ENCODE measurements around the gene TMEM221. TPM values are rescaled to one million over a fixed set of nuclear protein-coding genes. Genes with fewer than 3 reads are reported as not detected.

The TMEM221 gene
- total RNA-seq (1.0 and 1.2 TPM in 2 replicates), polyA plus RNA-seq (2.0 and 2.5 TPM in 2 replicates)

- 4% methylated on average over 49 of the region's 81 CpGs for whole genome bisulfite sequencing (ENCODE audit: low lambda C conversion rate, missing lambda C conversion rate)
- Histone ChIP-seq H3K4me2 (peak within 1 kb of the TSS; percentile 99), H3K27ac (no peak within 1 kb of the TSS), H3K4me3 (peak within 1 kb of the TSS; percentile 37), H3K36me3 (replicated peaks; ENCODE audit: insufficient read depth, low read depth) (no peaks in the 10 kb centered on the region), H4K20me1 (ENCODE audit: insufficient read depth, poor library complexity, severe bottlenecking) (no peaks in the 10 kb centered on the region), H3K4me1 (ENCODE audit: insufficient read depth) (no peaks in the 10 kb centered on the region), H3K9me3 (ENCODE audit: low read depth) (no peaks in the 10 kb centered on the region), H3K79me2 (no peaks in the 10 kb centered on the region), H2AFZ (peak within 1 kb of the TSS; percentile 80), H3K27me3 (no peaks in the 10 kb centered on the region), H3K9me2 (replicated peaks; ENCODE audit: insufficient read depth) (no peaks in the 10 kb centered on the region)
- TF ChIP-seq EZH2 (IDR thresholded peaks at IDR 0.05; ENCODE audit: borderline replicate concordance) (no peak), EZH2phosphoT487 (IDR thresholded peaks at IDR 0.05; ENCODE audit: low read depth, severe bottlenecking, unreplicated experiment) (no peak)
- TF ChIP-seq, protein P1, sequence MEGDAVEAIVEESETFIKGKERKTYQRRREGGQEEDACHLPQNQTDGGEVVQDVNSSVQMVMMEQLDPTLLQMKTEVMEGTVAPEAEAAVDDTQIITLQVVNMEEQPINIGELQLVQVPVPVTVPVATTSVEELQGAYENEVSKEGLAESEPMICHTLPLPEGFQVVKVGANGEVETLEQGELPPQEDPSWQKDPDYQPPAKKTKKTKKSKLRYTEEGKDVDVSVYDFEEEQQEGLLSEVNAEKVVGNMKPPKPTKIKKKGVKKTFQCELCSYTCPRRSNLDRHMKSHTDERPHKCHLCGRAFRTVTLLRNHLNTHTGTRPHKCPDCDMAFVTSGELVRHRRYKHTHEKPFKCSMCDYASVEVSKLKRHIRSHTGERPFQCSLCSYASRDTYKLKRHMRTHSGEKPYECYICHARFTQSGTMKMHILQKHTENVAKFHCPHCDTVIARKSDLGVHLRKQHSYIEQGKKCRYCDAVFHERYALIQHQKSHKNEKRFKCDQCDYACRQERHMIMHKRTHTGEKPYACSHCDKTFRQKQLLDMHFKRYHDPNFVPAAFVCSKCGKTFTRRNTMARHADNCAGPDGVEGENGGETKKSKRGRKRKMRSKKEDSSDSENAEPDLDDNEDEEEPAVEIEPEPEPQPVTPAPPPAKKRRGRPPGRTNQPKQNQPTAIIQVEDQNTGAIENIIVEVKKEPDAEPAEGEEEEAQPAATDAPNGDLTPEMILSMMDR (IDR thresholded peaks at IDR 0.05; ENCODE audit: poor library complexity), result peak; percentile 69
- DNase-seq (ENCODE audit: low spot score), result peak; percentile 79
These were observed at the start of gene TMEM221 for GRCh38 chr19:17448131-17448967. TSS of gene TMEM221 (minus strand) at chr19:17448668. CDS start at chr19:17448462, 206 bp downstream.

- DNase-seq (ENCODE audit: low spot score), result no peak
- 75% methylated on average over 36 of the region's 41 CpGs for WGBS (ENCODE audit: low lambda C conversion rate, missing lambda C conversion rate)
- H3K36me3 ChIP-seq (replicated peaks; ENCODE audit: insufficient read depth, low read depth), result no peaks in the 10 kb centered on the region
- no peaks in the 10 kb centered on the region for H4K20me1 ChIP-seq (ENCODE audit: insufficient read depth, poor library complexity, severe bottlenecking)
- no peaks in the 10 kb centered on the region for H3K9me2 ChIP-seq (replicated peaks; ENCODE audit: insufficient read depth)
- no peaks in the 10 kb centered on the region for H3K79me2 ChIP-seq
- H3K9me3 ChIP-seq (ENCODE audit: low read depth), result no peaks in the 10 kb centered on the region
- H3K27ac ChIP-seq, result no peak overlapping the region
- H3K4me2 ChIP-seq, result peak overlapping the region; percentile 58
- H3K27me3 ChIP-seq, result no peaks in the 10 kb centered on the region
- no peak overlapping the region for H3K4me3 ChIP-seq
- H2AFZ ChIP-seq, result no peak overlapping the region
- TF ChIP-seq EZH2 (IDR thresholded peaks at IDR 0.05; ENCODE audit: borderline replicate concordance) (no peak), EZH2phosphoT487 (IDR thresholded peaks at IDR 0.05; ENCODE audit: low read depth, severe bottlenecking, unreplicated experiment) (no peak)
- TF ChIP-seq, protein P1 (IDR thresholded peaks at IDR 0.05; ENCODE audit: poor library complexity), result no peak
- no peaks in the 10 kb centered on the region for H3K4me1 ChIP-seq (ENCODE audit: insufficient read depth)
These were observed 48.8 kb upstream of the TMEM221 start for GRCh38 chr19:17497149-17497798.

DNA sequence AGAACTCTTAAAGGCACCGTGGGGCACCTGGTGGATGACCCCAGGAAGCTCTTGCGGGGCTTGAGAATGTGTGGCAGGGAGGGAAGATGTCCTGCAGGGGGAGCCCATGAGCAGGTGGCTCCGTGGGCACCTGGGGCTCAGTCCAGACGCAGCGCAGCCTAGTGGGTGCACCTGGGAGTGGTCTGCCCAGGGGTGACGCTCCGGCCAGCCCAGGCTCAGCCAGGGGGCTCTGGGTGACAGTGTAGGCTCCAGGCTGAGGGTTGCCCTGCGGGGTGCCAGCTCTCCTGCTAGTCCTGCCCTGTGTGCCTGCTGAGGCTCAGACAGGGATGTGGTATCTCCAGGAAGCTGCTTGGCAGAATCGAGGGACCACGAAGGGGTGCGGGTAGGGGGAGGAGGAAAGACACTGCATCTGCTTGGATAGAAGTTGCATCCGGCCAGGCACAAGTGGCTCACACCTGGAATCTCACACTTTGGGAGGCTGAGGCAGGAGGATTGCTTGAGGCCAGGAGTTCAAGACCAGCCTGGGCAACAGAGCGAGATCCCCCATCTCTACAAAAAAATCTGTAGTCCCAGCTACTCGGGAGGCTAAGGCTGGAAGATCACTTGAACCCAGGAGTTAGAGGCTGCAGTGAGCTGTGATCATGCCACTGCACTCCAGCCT is 48.0 kb upstream of the TMEM221 start:
- peak; percentile 78 for DNase-seq (ENCODE audit: low spot score)
- Histone ChIP-seq H3K4me3 (no peak overlapping the region), H3K27me3 (no peaks in the 10 kb centered on the region), H3K36me3 (replicated peaks; ENCODE audit: insufficient read depth, low read depth) (no peaks in the 10 kb centered on the region), H3K79me2 (no peaks in the 10 kb centered on the region), H3K4me2 (no peak overlapping the region), H3K4me1 (ENCODE audit: insufficient read depth) (no peaks in the 10 kb centered on the region), H4K20me1 (ENCODE audit: insufficient read depth, poor library complexity, severe bottlenecking) (no peaks in the 10 kb centered on the region), H3K9me2 (replicated peaks; ENCODE audit: insufficient read depth) (no peaks in the 10 kb centered on the region), H3K9me3 (ENCODE audit: low read depth) (no peaks in the 10 kb centered on the region), H2AFZ (no peak overlapping the region), H3K27ac (no peak overlapping the region)
- WGBS (ENCODE audit: low lambda C conversion rate, missing lambda C conversion rate), result 58% methylated on average over 11 of the region's 14 CpGs
- TF ChIP-seq EZH2 (IDR thresholded peaks at IDR 0.05; ENCODE audit: borderline replicate concordance) (no peak), EZH2phosphoT487 (IDR thresholded peaks at IDR 0.05; ENCODE audit: low read depth, severe bottlenecking, unreplicated experiment) (no peak)
- TF ChIP-seq, protein P1 (IDR thresholded peaks at IDR 0.05; ENCODE audit: poor library complexity), result peak; percentile 59
